DMS153 treated with DMSO at 0.1 percent for 48 hours (cell line): Measurements from ENCODE around the gene SLC27A2.
"Not testable (repeated sequence)": the region's sequence is repeated elsewhere in the genome, so short reads cannot be mapped to it uniquely, and the experiment has no call there.

Experiments
- DNase-seq: peaks from one replicate; lab custom pipeline; 2025; ENCODE audit not compliant: unreplicated experiment; lab: John Stamatoyannopoulos, UW

Gene SLC27A2

GRCh38 chr15:50181969-50182218 lies at the start of gene SLC27A2:
SLC27A2 (plus strand) TSS chr15:50182196; CDS start chr15:50182428, 232 bp downstream.
- peak; percentile 9 for DNase-seq

GRCh38 chr15:50132251-50132984 lies 49.6 kb upstream of the SLC27A2 start:
- DNase-seq, result not testable (repeated sequence)

GRCh38 chr15:50134524-50135024 lies 47.4 kb upstream of the SLC27A2 start:
- DNase-seq, result no peak

- no peak for DNase-seq
Observed at GRCh38 chr15:50135031-50135551, 46.9 kb upstream of the SLC27A2 start.

- DNase-seq, result no peak
Observed at GRCh38 chr15:50137330-50137761, 44.6 kb upstream of the SLC27A2 start.

GRCh38 chr15:50137893-50138292 lies 44.1 kb upstream of the SLC27A2 start:
- DNase-seq, result no peak

GRCh38 chr15:50138391-50138790 lies 43.6 kb upstream of the SLC27A2 start:
- no peak for DNase-seq

GRCh38 chr15:50140098-50140497 lies 41.9 kb upstream of the SLC27A2 start:
- DNase-seq, result no peak

GRCh38 chr15:50140983-50141382 lies 41.0 kb upstream of the SLC27A2 start:
- DNase-seq, result no peak

GRCh38 chr15:50141856-50142255 lies 40.1 kb upstream of the SLC27A2 start:
- no peak for DNase-seq

- no peak for DNase-seq
Observed at GRCh38 chr15:50143255-50143860, 38.6 kb upstream of the SLC27A2 start.

GRCh38 chr15:50144341-50145120 lies 37.5 kb upstream of the SLC27A2 start:
- DNase-seq, result no peak

GRCh38 chr15:50145451-50145872 lies 36.5 kb upstream of the SLC27A2 start:
- peak; percentile 25 for DNase-seq

GRCh38 chr15:50146632-50147031 lies 35.4 kb upstream of the SLC27A2 start:
- no peak for DNase-seq

GRCh38 chr15:50148362-50148963 lies 33.5 kb upstream of the SLC27A2 start:
- DNase-seq, result no peak

- no peak for DNase-seq
Observed at GRCh38 chr15:50149090-50149489, 32.9 kb upstream of the SLC27A2 start.

- no peak for DNase-seq
Observed at GRCh38 chr15:50150349-50150748, 31.6 kb upstream of the SLC27A2 start.

- DNase-seq, result no peak
Observed at GRCh38 chr15:50150851-50151250, 31.1 kb upstream of the SLC27A2 start.

GRCh38 chr15:50151476-50151875 lies 30.5 kb upstream of the SLC27A2 start:
- no peak for DNase-seq

- not testable (repeated sequence) for DNase-seq
Observed at GRCh38 chr15:50158236-50158635, 23.8 kb upstream of the SLC27A2 start.
